ENCODE results near the gene EEF1AKMT3.

Gene EEF1AKMT3

DNA sequence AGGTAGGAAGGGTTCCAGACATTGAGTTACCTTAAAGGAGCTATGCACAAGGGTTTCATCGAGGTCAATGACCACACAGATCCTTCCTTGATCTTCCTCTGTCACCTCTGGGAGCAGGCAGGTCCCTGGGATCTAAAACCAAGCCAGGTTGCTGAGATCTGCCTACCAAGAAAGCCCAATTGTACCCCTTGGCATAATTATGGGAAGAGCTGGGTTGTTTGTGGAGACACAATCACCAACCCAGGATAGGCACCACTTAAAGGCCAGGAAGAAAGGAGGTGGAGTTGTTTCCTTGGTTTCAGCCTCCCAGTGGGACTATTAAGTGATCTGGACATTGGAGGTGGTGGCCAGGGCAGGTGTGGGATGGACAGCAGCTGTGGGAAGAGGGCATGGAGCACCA, 54.6 kb downstream of the EEF1AKMT3 start:
- H3K27me3 ChIP-seq (ENCODE audit: insufficient read depth, low read length, poor library complexity, severe bottlenecking), result no peaks in the 10 kb centered on the region
- H2AFZ ChIP-seq (ENCODE audit: low read length), result no peak overlapping the region
- no peaks in the 10 kb centered on the region for H3K9me3 ChIP-seq (ENCODE audit: insufficient read depth, low read depth, low read length)
- H3K9me2 ChIP-seq (replicated peaks; ENCODE audit: low read depth, low read length), result no peaks in the 10 kb centered on the region
- peaks cover 77% of the 10 kb centered on the region for H3K36me3 ChIP-seq (ENCODE audit: insufficient read depth, low read length)
- H3K79me2 ChIP-seq (ENCODE audit: insufficient read depth, low read length), result peaks cover 34% of the 10 kb centered on the region
- H3K4me2 ChIP-seq (ENCODE audit: low read depth, low read length, poor library complexity, severe bottlenecking), result no peak overlapping the region
- peaks cover 14% of the 10 kb centered on the region for H4K20me1 ChIP-seq (ENCODE audit: insufficient read depth, low read length, poor library complexity, severe bottlenecking)
- H3K9ac ChIP-seq (ENCODE audit: low read depth, low read length, poor library complexity, severe bottlenecking), result no peak overlapping the region
- H3F3A ChIP-seq (ENCODE audit: low read depth), result no peaks in the 10 kb centered on the region
- no peak overlapping the region for H3K4me3 ChIP-seq (ENCODE audit: low read length, poor library complexity, severe bottlenecking)
- TF ChIP-seq EZH2phosphoT487 (IDR thresholded peaks at IDR 0.05; ENCODE audit: borderline replicate concordance), result no peak
- TF ChIP-seq, protein P1, sequence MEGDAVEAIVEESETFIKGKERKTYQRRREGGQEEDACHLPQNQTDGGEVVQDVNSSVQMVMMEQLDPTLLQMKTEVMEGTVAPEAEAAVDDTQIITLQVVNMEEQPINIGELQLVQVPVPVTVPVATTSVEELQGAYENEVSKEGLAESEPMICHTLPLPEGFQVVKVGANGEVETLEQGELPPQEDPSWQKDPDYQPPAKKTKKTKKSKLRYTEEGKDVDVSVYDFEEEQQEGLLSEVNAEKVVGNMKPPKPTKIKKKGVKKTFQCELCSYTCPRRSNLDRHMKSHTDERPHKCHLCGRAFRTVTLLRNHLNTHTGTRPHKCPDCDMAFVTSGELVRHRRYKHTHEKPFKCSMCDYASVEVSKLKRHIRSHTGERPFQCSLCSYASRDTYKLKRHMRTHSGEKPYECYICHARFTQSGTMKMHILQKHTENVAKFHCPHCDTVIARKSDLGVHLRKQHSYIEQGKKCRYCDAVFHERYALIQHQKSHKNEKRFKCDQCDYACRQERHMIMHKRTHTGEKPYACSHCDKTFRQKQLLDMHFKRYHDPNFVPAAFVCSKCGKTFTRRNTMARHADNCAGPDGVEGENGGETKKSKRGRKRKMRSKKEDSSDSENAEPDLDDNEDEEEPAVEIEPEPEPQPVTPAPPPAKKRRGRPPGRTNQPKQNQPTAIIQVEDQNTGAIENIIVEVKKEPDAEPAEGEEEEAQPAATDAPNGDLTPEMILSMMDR (conservative IDR thresholded peaks at IDR 0.05; ENCODE audit: low read length), result no peak
- H3K4me1 ChIP-seq (ENCODE audit: insufficient read depth, low read length, poor library complexity, severe bottlenecking), result peaks cover 9% of the 10 kb centered on the region

- H3K9me3 ChIP-seq (ENCODE audit: insufficient read depth, low read depth, low read length), result no peaks in the 10 kb centered on the region
- H3K9ac ChIP-seq (ENCODE audit: low read depth, low read length, poor library complexity, severe bottlenecking), result no peak overlapping the region
- H3K4me1 ChIP-seq (ENCODE audit: insufficient read depth, low read length, poor library complexity, severe bottlenecking), result peaks cover 26% of the 10 kb centered on the region
- peaks cover 55% of the 10 kb centered on the region for H3K79me2 ChIP-seq (ENCODE audit: insufficient read depth, low read length)
- no peak overlapping the region for H3K4me2 ChIP-seq (ENCODE audit: low read depth, low read length, poor library complexity, severe bottlenecking)
- peaks cover 55% of the 10 kb centered on the region for H3K36me3 ChIP-seq (ENCODE audit: insufficient read depth, low read length)
- no peaks in the 10 kb centered on the region for H3F3A ChIP-seq (ENCODE audit: low read depth)
- no peaks in the 10 kb centered on the region for H3K9me2 ChIP-seq (replicated peaks; ENCODE audit: low read depth, low read length)
- H2AFZ ChIP-seq (ENCODE audit: low read length), result no peak overlapping the region
- no peak overlapping the region for H3K4me3 ChIP-seq (ENCODE audit: low read length, poor library complexity, severe bottlenecking)
- H3K27me3 ChIP-seq (ENCODE audit: insufficient read depth, low read length, poor library complexity, severe bottlenecking), result no peaks in the 10 kb centered on the region
- TF ChIP-seq, protein P1 (conservative IDR thresholded peaks at IDR 0.05; ENCODE audit: low read length), result no peak
- peaks cover 31% of the 10 kb centered on the region for H4K20me1 ChIP-seq (ENCODE audit: insufficient read depth, low read length, poor library complexity, severe bottlenecking)
Measured at GRCh38 chr12:57829025-57829777, 56.8 kb downstream of the EEF1AKMT3 start.

GRCh38 chr12:57830393-57830792, 58.0 kb downstream of the EEF1AKMT3 start:
- Histone ChIP-seq H3F3A (ENCODE audit: low read depth) (no peaks in the 10 kb centered on the region), H2AFZ (ENCODE audit: low read length) (no peak overlapping the region), H3K27me3 (ENCODE audit: insufficient read depth, low read length, poor library complexity, severe bottlenecking) (no peaks in the 10 kb centered on the region), H3K36me3 (ENCODE audit: insufficient read depth, low read length) (peaks cover 43% of the 10 kb centered on the region), H3K9me3 (ENCODE audit: insufficient read depth, low read depth, low read length) (no peaks in the 10 kb centered on the region), H3K4me1 (ENCODE audit: insufficient read depth, low read length, poor library complexity, severe bottlenecking) (peaks cover 34% of the 10 kb centered on the region), H3K4me2 (ENCODE audit: low read depth, low read length, poor library complexity, severe bottlenecking) (no peak overlapping the region), H3K9me2 (replicated peaks; ENCODE audit: low read depth, low read length) (no peaks in the 10 kb centered on the region), H3K9ac (ENCODE audit: low read depth, low read length, poor library complexity, severe bottlenecking) (no peak overlapping the region), H3K79me2 (ENCODE audit: insufficient read depth, low read length) (peaks cover 67% of the 10 kb centered on the region), H3K4me3 (ENCODE audit: low read length, poor library complexity, severe bottlenecking) (no peak overlapping the region), H4K20me1 (ENCODE audit: insufficient read depth, low read length, poor library complexity, severe bottlenecking) (peaks cover 31% of the 10 kb centered on the region)
- TF ChIP-seq, protein P1 (conservative IDR thresholded peaks at IDR 0.05; ENCODE audit: low read length), result no peak
- TF ChIP-seq EZH2phosphoT487 (IDR thresholded peaks at IDR 0.05; ENCODE audit: borderline replicate concordance), result no peak

All from Loucy (cell line).